ENCODE measurements around the gene CPNE7.

GRCh38 chr16:89602952-89603590 lies 27.5 kb downstream of the CPNE7 start:
- TF ChIP-seq POLR2A (IDR thresholded peaks at IDR 0.05) (no peak), CTCF (IDR thresholded peaks at IDR 0.05) (no peak)
